K562 (cell line): ENCODE results near the gene NUFIP1. TPM values are rescaled to one million over a fixed set of nuclear protein-coding genes. Genes with fewer than 3 reads are reported as not detected.

Source experiments
- CBX2 ChIP-seq: fragments of 200-600 bp; sonication (generic); IDR thresholded peaks from one replicate; pipeline ENCODE4 v1.6.1; 2012; ENCODE audit warnings: mild to moderate bottlenecking, low read length, inconsistent platforms; ENCODE audit not compliant: insufficient read depth, poor library complexity, severe bottlenecking
- CEBPZ ChIP-seq: fragments of 150-350 bp; IDR thresholded peaks from 2 replicates; pipeline ENCODE4 v1.6.1; 2014; ENCODE audit warnings: low read depth, mild to moderate bottlenecking, low read length, borderline replicate concordance
- ELF4 ChIP-seq: fragments of 450-650 bp; formaldehyde crosslinking; IDR thresholded peaks from 2 replicates; pipeline ENCODE4 v1.4.0; 2022; ENCODE audit warnings: missing genetic modification characterization
- NFYB ChIP-seq: IDR thresholded peaks from 2 replicates; pipeline ENCODE4 v1.6.1; 2011; ENCODE audit warnings: mild to moderate bottlenecking, moderate library complexity; ENCODE audit not compliant: insufficient read length; ENCODE audit errors: extremely low read depth
- PHF8 ChIP-seq: fragments of 200-600 bp; sonication (generic); IDR thresholded peaks from 2 replicates; pipeline ENCODE4 v1.6.1; 2012; ENCODE audit warnings: mixed run types, mild to moderate bottlenecking, inconsistent platforms, low read length, moderate library complexity, borderline replicate concordance
- SLC30A9 ChIP-seq: fragments of 250-450 bp; sonication (Bioruptor Pico); IDR thresholded peaks from 2 replicates; pipeline ENCODE4 v1.8.0; 2022; ENCODE audit warnings: mild to moderate bottlenecking, moderate library complexity
- ZBTB17 ChIP-seq: fragments of 450-650 bp; formaldehyde crosslinking; IDR thresholded peaks from 2 replicates; pipeline ENCODE4 v1.4.0; 2020; ENCODE audit warnings: mild to moderate bottlenecking
- ZNF3 ChIP-seq: fragments of 250-450 bp; sonication (Bioruptor Pico); IDR thresholded peaks from 2 replicates; pipeline ENCODE4 v1.5.0; 2021; ENCODE audit warnings: mild to moderate bottlenecking, moderate library complexity
- ZNF644 ChIP-seq: fragments of 200-800 bp; sonication (Bioruptor generic); IDR thresholded peaks from 2 replicates; pipeline ENCODE4 v1.6.1; 2016; ENCODE audit warnings: low read depth, missing genetic modification characterization, missing compliant biosample characterization
- polyA plus RNA-seq, 8 experiments: library from polyadenylated mRNA; depleted of rRNA in 4 of 8; stranded (reverse) in 5 of 8; unstranded in 3 of 8; fragments of >200 nt; fragmentation: Nextera tagmentation in 2 of 8; fragmentation: Illumina TruSeq in 1 of 8; extraction: Ambion mirVana in 2 of 8; extraction: Trizol in 1 of 8; gene quantifications; 2 replicates each; pipeline versions ENCODE4 v1.2.1 to v1.2.3, GENCODE V29; 2011 to 2014; ENCODE audit warnings: inconsistent platforms in 1 of 8, missing spikeins in 1 of 8
- total RNA-seq, 7 experiments: library from RNA; depleted of rRNA in 6 of 7; stranded (reverse); fragments of >200 nt in 6 of 7; fragmentation: Illumina TruSeq in 2 of 7; extraction: Trizol in 2 of 7; gene quantifications; 2 replicates each; pipeline versions ENCODE4 v1.2.1 to v1.2.3, GENCODE V29; 2011 to 2021; ENCODE audit warnings: low replicate concordance in 1 of 7
- TF ChIP-seq, protein P1 (sequence below), 2 experiments: fragments of 450-650 bp; formaldehyde crosslinking in 1 of 2; IDR thresholded peaks; 2 replicates each; pipeline versions ENCODE4 v1.4.0 to v1.6.1; 2014 to 2020; ENCODE audit warnings: mild to moderate bottlenecking in 2 of 2, borderline replicate concordance in 1 of 2, low read depth in 1 of 2
- TF ChIP-seq, protein P2 (sequence below): fragments of 150-350 bp; conservative IDR thresholded peaks from 2 replicates; pipeline ENCODE4 v1.6.1; 2014; ENCODE audit warnings: low read length

The NUFIP1 gene
- total and polyA plus RNA-seq, 9 of the 15 experiments (the other 6 are each of a cell fraction or from before 2014, with no cell fraction given) = 2.6 to 9.7 (median 4.1) TPM

GRCh38 chr13:44969551-44970484, 19.5 kb downstream of the NUFIP1 start (continued):
- TF ChIP-seq, protein P1, sequence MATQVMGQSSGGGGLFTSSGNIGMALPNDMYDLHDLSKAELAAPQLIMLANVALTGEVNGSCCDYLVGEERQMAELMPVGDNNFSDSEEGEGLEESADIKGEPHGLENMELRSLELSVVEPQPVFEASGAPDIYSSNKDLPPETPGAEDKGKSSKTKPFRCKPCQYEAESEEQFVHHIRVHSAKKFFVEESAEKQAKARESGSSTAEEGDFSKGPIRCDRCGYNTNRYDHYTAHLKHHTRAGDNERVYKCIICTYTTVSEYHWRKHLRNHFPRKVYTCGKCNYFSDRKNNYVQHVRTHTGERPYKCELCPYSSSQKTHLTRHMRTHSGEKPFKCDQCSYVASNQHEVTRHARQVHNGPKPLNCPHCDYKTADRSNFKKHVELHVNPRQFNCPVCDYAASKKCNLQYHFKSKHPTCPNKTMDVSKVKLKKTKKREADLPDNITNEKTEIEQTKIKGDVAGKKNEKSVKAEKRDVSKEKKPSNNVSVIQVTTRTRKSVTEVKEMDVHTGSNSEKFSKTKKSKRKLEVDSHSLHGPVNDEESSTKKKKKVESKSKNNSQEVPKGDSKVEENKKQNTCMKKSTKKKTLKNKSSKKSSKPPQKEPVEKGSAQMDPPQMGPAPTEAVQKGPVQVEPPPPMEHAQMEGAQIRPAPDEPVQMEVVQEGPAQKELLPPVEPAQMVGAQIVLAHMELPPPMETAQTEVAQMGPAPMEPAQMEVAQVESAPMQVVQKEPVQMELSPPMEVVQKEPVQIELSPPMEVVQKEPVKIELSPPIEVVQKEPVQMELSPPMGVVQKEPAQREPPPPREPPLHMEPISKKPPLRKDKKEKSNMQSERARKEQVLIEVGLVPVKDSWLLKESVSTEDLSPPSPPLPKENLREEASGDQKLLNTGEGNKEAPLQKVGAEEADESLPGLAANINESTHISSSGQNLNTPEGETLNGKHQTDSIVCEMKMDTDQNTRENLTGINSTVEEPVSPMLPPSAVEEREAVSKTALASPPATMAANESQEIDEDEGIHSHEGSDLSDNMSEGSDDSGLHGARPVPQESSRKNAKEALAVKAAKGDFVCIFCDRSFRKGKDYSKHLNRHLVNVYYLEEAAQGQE (IDR thresholded peaks at IDR 0.05; ENCODE audit: borderline replicate concordance) = peak; percentile 51; the same call in 1 of the 2 replicates
- TF ChIP-seq, protein P1 (CRISPR knock-in tag; IDR thresholded peaks at IDR 0.05; ENCODE audit: low read depth) = no peak
- TF ChIP-seq PHF8 = no peak
- no peak for TF ChIP-seq SLC30A9 (CRISPR knock-in tag)
- no peak for TF ChIP-seq ZNF644 (tag)
- TF ChIP-seq ZNF3 (CRISPR knock-in tag) = no peak
- TF ChIP-seq, protein P2, sequence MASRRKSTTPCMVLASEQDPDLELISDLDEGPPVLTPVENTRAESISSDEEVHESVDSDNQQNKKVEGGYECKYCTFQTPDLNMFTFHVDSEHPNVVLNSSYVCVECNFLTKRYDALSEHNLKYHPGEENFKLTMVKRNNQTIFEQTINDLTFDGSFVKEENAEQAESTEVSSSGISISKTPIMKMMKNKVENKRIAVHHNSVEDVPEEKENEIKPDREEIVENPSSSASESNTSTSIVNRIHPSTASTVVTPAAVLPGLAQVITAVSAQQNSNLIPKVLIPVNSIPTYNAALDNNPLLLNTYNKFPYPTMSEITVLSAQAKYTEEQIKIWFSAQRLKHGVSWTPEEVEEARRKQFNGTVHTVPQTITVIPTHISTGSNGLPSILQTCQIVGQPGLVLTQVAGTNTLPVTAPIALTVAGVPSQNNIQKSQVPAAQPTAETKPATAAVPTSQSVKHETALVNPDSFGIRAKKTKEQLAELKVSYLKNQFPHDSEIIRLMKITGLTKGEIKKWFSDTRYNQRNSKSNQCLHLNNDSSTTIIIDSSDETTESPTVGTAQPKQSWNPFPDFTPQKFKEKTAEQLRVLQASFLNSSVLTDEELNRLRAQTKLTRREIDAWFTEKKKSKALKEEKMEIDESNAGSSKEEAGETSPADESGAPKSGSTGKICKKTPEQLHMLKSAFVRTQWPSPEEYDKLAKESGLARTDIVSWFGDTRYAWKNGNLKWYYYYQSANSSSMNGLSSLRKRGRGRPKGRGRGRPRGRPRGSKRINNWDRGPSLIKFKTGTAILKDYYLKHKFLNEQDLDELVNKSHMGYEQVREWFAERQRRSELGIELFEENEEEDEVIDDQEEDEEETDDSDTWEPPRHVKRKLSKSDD = no peak
- no peak for TF ChIP-seq NFYB
- no peak for TF ChIP-seq ELF4
- no peak for TF ChIP-seq CEBPZ
- TF ChIP-seq ZBTB17 (CRISPR knock-in tag) = no peak
- no peak for TF ChIP-seq CBX2
